AG09319 (cell line): ENCODE data around the gene MED27.

Experiments used
- DNase-seq: peaks from one replicate; pipeline ENCODE4 v3.0.0-alpha.2; 2010; ENCODE audit warnings: low read depth; ENCODE audit errors: extremely low read depth
- TF ChIP-seq, protein P1 (sequence below): IDR thresholded peaks from 2 replicates; pipeline ENCODE4 v1.5.1; 2011; ENCODE audit warnings: low read depth, mild to moderate bottlenecking, inconsistent platforms, low read length, moderate library complexity

The MED27 gene

GRCh38 chr9:131997076-131997475, 82.6 kb downstream of the MED27 start:
- TF ChIP-seq, protein P1, sequence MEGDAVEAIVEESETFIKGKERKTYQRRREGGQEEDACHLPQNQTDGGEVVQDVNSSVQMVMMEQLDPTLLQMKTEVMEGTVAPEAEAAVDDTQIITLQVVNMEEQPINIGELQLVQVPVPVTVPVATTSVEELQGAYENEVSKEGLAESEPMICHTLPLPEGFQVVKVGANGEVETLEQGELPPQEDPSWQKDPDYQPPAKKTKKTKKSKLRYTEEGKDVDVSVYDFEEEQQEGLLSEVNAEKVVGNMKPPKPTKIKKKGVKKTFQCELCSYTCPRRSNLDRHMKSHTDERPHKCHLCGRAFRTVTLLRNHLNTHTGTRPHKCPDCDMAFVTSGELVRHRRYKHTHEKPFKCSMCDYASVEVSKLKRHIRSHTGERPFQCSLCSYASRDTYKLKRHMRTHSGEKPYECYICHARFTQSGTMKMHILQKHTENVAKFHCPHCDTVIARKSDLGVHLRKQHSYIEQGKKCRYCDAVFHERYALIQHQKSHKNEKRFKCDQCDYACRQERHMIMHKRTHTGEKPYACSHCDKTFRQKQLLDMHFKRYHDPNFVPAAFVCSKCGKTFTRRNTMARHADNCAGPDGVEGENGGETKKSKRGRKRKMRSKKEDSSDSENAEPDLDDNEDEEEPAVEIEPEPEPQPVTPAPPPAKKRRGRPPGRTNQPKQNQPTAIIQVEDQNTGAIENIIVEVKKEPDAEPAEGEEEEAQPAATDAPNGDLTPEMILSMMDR, result no peak
- no peak for DNase-seq

- DNase-seq, result no peak
- TF ChIP-seq, protein P1, result no peak
Observed at GRCh38 chr9:131995382-131995781, 84.3 kb downstream of the MED27 start.

- TF ChIP-seq, protein P1, result no peak
- DNase-seq, result no peak
Observed at GRCh38 chr9:131994364-131995125, 85.1 kb downstream of the MED27 start.

DNA sequence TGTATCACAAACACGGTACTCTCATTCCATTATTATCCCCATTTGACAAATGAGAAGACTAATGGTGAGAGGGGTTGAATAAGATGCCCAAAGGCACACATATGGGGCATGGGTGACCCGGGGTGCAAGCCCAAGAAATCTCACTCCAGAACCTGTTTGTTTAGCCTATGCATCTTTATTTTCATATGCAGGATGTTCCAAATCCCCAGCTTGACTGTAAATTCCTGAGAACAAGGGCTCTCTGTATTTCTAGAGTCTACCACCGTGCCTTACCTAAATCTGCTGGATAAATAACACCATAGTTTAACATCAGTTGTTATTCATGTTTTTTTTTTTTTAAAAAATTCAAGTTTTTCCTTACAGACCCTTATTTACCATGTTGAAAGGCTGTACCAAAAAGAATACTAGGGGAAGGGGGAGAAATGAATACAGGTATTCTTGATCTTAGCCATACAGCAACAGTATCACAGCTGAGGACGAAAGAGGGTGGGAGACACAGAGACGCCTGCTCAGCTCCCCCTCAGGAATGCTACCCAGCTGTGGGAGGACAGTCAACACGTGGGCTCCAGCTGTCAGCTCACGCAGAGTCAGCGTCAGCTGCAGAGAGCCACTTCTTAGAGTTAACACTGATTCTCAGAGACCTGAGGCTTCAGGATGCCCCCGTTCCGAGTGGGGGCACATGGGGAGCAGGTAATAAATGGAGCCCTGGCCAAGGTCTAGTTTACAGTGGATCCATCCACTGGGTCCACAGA, 86.6 kb downstream of the MED27 start:
- TF ChIP-seq, protein P1, result no peak
- DNase-seq, result no peak

GRCh38 chr9:131987232-131987631, 92.4 kb downstream of the MED27 start:
- no peak for DNase-seq
- TF ChIP-seq, protein P1, result no peak

DNA sequence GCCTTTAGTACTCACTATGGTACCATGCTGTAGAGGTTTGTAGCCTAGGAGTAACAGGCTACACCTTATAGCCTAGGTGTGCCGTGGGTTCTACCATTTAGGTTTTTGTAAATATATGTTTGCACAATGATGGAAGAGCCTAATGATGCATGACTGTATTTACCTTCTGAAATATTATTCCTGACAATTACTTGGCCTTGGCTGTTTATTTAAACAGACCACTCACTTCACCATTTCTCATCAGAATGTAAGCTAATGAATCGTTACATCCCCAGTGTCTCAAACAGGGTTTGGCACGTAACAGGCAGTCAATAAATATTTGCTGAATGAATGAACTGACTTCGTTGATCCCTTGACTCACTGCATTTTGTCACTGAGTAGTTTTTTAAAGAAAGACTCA, 93.1 kb downstream of the MED27 start:
- no peak for DNase-seq
- TF ChIP-seq, protein P1, result no peak

- TF ChIP-seq, protein P1, result no peak
- DNase-seq, result no peak
Observed at GRCh38 chr9:131986089-131986488, 93.6 kb downstream of the MED27 start.
